ENCODE measurements around the gene BTN1A1.

The BTN1A1 gene

GRCh38 chr6:26465776-26466175, 34.3 kb upstream of the BTN1A1 start:
- TF ChIP-seq CTCF (IDR thresholded peaks at IDR 0.05; ENCODE audit: insufficient read depth, low read length) = no peak
- no peak for TF ChIP-seq GABPA (IDR thresholded peaks at IDR 0.05; ENCODE audit: low read depth)
- TF ChIP-seq SPI1 (IDR thresholded peaks at IDR 0.05; ENCODE audit: borderline replicate concordance, low read depth) = no peak
- TF ChIP-seq POLR2AphosphoS5 (IDR thresholded peaks at IDR 0.05; ENCODE audit: low read depth) = no peak
- no peak for TF ChIP-seq REST (IDR thresholded peaks at IDR 0.05; ENCODE audit: insufficient replicate concordance, low read depth)
- Histone ChIP-seq H3K4me3 (replicated peaks; ENCODE audit: insufficient read depth, low read length) (no peak overlapping the region), H3K27ac (replicated peaks) (no peak overlapping the region), H3K27me3 (ENCODE audit: insufficient read depth, poor library complexity, severe bottlenecking) (no peaks in the 10 kb centered on the region)
- no peak for DNase-seq (ENCODE audit: low read depth in 1 of 2, low spot score in 1 of 2)

- no peak for DNase-seq (ENCODE audit: low read depth in 1 of 2, low spot score in 1 of 2)
- TF ChIP-seq REST (IDR thresholded peaks at IDR 0.05; ENCODE audit: insufficient replicate concordance, low read depth) (no peak), SPI1 (IDR thresholded peaks at IDR 0.05; ENCODE audit: borderline replicate concordance, low read depth) (no peak; the same call in 1 of the 2 replicates), POLR2AphosphoS5 (IDR thresholded peaks at IDR 0.05; ENCODE audit: low read depth) (no peak), CTCF (IDR thresholded peaks at IDR 0.05; ENCODE audit: insufficient read depth, low read length) (no peak), GABPA (IDR thresholded peaks at IDR 0.05; ENCODE audit: low read depth) (no peak)
- H3K27ac ChIP-seq (replicated peaks) = no peak overlapping the region
- H3K27me3 ChIP-seq (ENCODE audit: insufficient read depth, poor library complexity, severe bottlenecking) = no peaks in the 10 kb centered on the region
- H3K4me3 ChIP-seq (replicated peaks; ENCODE audit: insufficient read depth, low read length) = no peak overlapping the region
Measured at GRCh38 chr6:26468829-26469228, 31.3 kb upstream of the BTN1A1 start.

GRCh38 chr6:26470643-26471042, 29.5 kb upstream of the BTN1A1 start:
- Histone ChIP-seq H3K27me3 (ENCODE audit: insufficient read depth, poor library complexity, severe bottlenecking) (no peaks in the 10 kb centered on the region), H3K4me3 (replicated peaks; ENCODE audit: insufficient read depth, low read length) (no peak overlapping the region), H3K27ac (replicated peaks) (no peak overlapping the region)
- DNase-seq (ENCODE audit: low read depth in 1 of 2, low spot score in 1 of 2) = no peak
- TF ChIP-seq SPI1 (IDR thresholded peaks at IDR 0.05; ENCODE audit: borderline replicate concordance, low read depth) (no peak), GABPA (IDR thresholded peaks at IDR 0.05; ENCODE audit: low read depth) (no peak), CTCF (IDR thresholded peaks at IDR 0.05; ENCODE audit: insufficient read depth, low read length) (no peak), POLR2AphosphoS5 (IDR thresholded peaks at IDR 0.05; ENCODE audit: low read depth) (no peak), REST (IDR thresholded peaks at IDR 0.05; ENCODE audit: insufficient replicate concordance, low read depth) (no peak)

All from HL-60 (cell line).